Duodenal mucosa (tissue), 2 donors: Measurements from ENCODE around the gene SSBP4.

Experiments used
- H3K27ac ChIP-seq: one replicate; pipeline ENCODE4 v1.7.0; 2013; ENCODE audit warnings: low read depth, low read length
- H3K27me3 ChIP-seq, 2 donors: one replicate each; pipeline ENCODE4 v1.7.0; 2013; ENCODE audit warnings: low read length in 2 of 2, control low read depth in 1 of 2; ENCODE audit not compliant: insufficient read depth in 2 of 2, control insufficient read depth in 1 of 2
- H3K36me3 ChIP-seq, 2 donors: one replicate each; pipeline ENCODE4 v1.7.0; 2013; ENCODE audit warnings: low read length in 2 of 2, control low read depth in 1 of 2; ENCODE audit not compliant: insufficient read depth in 2 of 2, control insufficient read depth in 1 of 2
- H3K4me1 ChIP-seq, 2 donors: one replicate each; pipeline ENCODE4 v1.7.0; 2013; ENCODE audit warnings: low read length in 2 of 2, control low read depth in 1 of 2; ENCODE audit not compliant: insufficient read depth in 2 of 2, control insufficient read depth in 1 of 2
- H3K4me3 ChIP-seq, 2 donors: one replicate each; pipeline ENCODE4 v1.7.0; 2013; ENCODE audit warnings: low read length in 2 of 2, low read depth in 1 of 2
- H3K9ac ChIP-seq, 2 donors: one replicate each; pipeline ENCODE4 v1.7.0; 2013; ENCODE audit warnings: low read length in 2 of 2, low read depth in 1 of 2
- H3K9me3 ChIP-seq, 2 donors: one replicate each; pipeline ENCODE4 v1.7.0; 2013; ENCODE audit warnings: low read length in 2 of 2, control low read depth in 1 of 2; ENCODE audit not compliant: control insufficient read depth in 1 of 2

Gene SSBP4

DNA sequence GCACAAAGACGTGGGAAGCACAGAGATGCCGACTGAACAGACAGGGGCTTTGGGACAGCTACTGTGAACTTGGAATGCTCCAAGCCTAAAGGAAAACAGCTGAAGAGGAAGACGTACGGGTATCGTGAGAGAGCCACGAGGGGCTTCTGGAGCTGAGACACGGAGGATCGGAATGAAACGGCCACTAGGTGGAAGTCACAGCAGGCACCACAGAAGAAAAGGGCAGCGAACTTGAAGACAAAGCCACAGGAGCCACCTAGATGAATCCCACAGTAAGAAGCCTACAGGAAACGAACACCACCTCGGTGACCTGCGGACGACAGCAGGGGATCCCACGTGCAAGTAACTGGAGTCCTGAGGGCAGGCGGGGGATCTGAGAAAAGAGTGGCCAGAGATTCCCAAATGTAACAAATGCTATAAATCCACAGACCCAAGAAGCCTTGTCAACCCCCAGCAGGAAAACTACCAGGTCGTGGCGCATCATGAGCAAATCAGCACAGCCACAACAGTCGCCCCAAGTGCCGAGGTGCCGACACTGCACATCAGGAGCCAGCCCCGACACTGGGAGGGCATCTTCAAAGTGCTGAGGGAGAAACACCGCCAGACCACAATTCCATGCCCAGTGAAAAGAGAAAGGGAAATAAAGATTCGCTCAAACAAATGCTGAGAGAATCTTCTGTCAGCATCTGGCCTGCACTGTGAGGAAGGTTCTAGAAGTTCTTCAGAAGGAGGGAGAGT is 58.0 kb downstream of the SSBP4 start:
- Histone ChIP-seq H3K9me3 (no peaks in the 10 kb centered on the region), H3K4me1 (peaks cover 54 to 82% of the 10 kb centered on the region in 2 donors), H3K27me3 (no peaks in the 10 kb centered on the region), H3K4me3 (no peak overlapping the region), H3K27ac (no peak overlapping the region), H3K9ac (no peak overlapping the region), H3K36me3 (peaks cover 0 to 1% of the 10 kb centered on the region in 2 donors)

- Histone ChIP-seq H3K4me3 (no peak overlapping the region), H3K4me1 (peaks cover 54 to 80% of the 10 kb centered on the region in 2 donors), H3K36me3 (no peaks in the 10 kb centered on the region), H3K27me3 (no peaks in the 10 kb centered on the region), H3K9ac (no peak overlapping the region), H3K9me3 (no peaks in the 10 kb centered on the region), H3K27ac (no peak overlapping the region)
Observed at GRCh38 chr19:18477974-18478373, 58.8 kb downstream of the SSBP4 start.

- Histone ChIP-seq H3K9me3 (no peaks in the 10 kb centered on the region), H3K27ac (peak overlapping the region; percentile 63), H3K27me3 (no peaks in the 10 kb centered on the region), H3K4me1 (peaks cover 51 to 83% of the 10 kb centered on the region in 2 donors), H3K9ac (no peak overlapping the region), H3K36me3 (no peaks in the 10 kb centered on the region), H3K4me3 (no peak overlapping the region)
Observed at GRCh38 chr19:18478545-18479311, 59.5 kb downstream of the SSBP4 start.

DNA sequence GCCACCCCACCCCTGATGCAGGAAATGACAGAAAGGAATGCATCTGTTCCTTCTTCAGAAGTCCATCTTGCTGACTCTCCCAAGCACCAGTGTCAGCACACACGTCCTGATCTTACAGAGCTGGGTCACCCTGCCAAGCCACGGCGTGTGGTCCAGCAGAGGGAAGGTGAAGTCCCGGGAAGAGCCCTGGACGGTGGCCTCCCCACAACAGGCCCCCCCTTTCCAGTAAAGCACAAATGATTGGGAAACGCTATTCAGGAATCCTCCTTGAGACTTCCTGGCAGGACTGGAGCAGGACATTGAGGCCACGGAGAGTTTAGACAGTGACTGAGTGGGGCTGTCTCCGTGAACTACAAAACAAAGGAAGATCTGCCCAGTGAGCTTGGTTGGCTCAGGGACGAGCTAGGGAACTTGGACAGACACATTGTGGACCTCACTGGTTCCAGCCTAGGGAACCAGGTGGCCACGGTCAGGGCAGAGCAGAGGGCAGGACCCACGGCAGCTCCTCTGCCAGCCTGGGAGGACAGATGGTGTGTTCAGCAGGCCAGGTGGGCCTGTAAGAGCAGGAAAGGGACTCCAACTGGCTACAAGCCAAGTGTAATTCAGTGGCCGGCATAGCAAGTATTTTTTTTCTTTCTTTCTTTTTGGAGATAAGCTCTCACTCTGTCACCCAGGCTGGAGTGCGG is 61.0 kb downstream of the SSBP4 start:
- Histone ChIP-seq H3K27ac (peak overlapping the region; percentile 61), H3K4me1 (peaks cover 43 to 76% of the 10 kb centered on the region in 2 donors), H3K36me3 (no peaks in the 10 kb centered on the region), H3K27me3 (no peaks in the 10 kb centered on the region), H3K4me3 (no peak overlapping the region), H3K9ac (peak overlapping the region in 1 of 2 donors; percentile 52), H3K9me3 (no peaks in the 10 kb centered on the region)

DNA sequence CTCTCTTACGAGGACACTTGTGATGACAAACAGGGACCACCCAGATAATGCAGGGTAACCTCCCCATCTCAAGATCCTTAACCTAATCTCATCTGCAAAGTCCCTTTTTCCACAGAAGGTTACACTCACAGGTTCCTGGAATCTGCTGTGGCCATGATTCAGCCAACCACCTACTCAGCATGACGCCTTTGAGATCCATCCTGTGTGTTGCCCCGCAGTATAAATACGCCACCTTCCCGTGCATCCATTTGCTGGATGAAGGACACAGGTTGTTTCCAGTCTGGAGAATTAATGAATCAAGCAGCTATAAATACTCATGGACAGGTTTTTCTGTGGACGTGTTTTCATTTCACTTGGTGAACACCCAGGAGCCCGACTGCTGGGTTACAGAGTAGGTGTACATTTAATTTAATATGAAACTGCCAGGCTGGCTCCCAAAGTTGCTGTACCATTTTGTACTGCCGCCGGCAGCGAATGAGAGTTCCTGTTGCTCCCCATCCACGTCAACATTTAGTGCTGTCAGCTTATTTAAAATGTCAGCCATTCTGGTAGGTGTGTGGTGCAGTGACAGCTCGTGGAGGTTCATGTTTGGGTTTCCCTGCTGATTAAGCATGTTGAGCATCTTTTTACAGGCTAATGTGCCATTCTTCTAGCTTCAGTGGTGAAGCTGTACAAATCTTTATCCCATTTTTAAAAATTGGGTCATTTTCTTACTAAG is 62.5 kb downstream of the SSBP4 start:
- no peak overlapping the region for H3K4me3 ChIP-seq
- no peak overlapping the region for H3K27ac ChIP-seq
- no peaks in the 10 kb centered on the region for H3K27me3 ChIP-seq
- no peaks in the 10 kb centered on the region for H3K9me3 ChIP-seq
- no peak overlapping the region for H3K9ac ChIP-seq
- H3K36me3 ChIP-seq: no peaks in the 10 kb centered on the region
- peaks cover 52 to 77% of the 10 kb centered on the region in 2 donors for H3K4me1 ChIP-seq

- H3K9ac ChIP-seq: no peak overlapping the region
- H3K27me3 ChIP-seq: no peaks in the 10 kb centered on the region
- no peaks in the 10 kb centered on the region for H3K36me3 ChIP-seq
- H3K9me3 ChIP-seq: no peaks in the 10 kb centered on the region
- peaks cover 50 to 78% of the 10 kb centered on the region in 2 donors for H3K4me1 ChIP-seq
- H3K27ac ChIP-seq: no peak overlapping the region
- no peak overlapping the region for H3K4me3 ChIP-seq
Observed at GRCh38 chr19:18483119-18483890, 64.1 kb downstream of the SSBP4 start.
